HG02642 (cell line): ENCODE measurements around the gene ZC3H7B.

Source experiments
- ATAC-seq: cut with Tn5 transposase; IDR thresholded peaks from one replicate; pipeline ENCODE4 v1.9.1; 2021; ENCODE audit warnings: mild to moderate bottlenecking; ENCODE audit not compliant: unreplicated experiment, poor library complexity

Gene ZC3H7B

DNA sequence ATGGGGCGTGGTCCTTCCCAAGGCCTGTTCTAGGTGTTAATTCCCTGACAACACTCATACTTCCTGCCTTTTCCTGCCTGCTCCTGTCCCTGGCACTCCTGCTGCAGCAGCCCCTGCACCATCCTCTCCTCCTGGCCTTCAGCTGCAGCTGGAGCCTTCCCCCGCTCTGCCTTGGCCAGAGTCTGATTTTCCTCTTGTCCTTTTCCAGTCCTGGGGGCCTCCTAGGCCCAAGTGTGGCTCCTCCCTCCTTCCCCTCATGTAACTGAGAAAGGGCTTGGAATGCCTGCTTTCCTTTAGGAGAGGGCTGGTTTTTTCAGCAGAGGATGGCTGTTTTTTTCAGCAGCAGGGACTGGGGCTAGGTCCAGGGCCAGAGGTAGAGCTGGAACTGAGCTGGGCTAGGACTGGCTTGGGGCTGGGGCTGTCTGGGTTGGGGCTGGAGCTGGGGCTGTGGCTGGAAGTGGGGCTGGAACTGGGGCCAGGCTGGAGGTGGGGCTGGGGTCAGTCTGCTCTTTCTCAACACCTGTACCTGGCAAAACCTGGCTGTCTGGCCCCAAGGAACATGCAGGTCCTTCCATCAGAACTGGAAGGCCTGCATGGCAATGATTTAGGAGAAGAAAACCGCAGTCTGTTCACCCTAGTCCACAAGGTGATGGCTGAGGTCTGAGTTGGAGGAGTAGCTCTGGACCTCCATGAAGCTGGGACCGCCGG is 23.6 kb downstream of the ZC3H7B start:
- ATAC-seq, result no peak

GRCh38 chr22:41327124-41327523 is 25.8 kb downstream of the ZC3H7B start:
- no peak for ATAC-seq

- no peak for ATAC-seq
Observed at GRCh38 chr22:41330169-41330568, 28.8 kb downstream of the ZC3H7B start.

- ATAC-seq, result no peak
Observed at GRCh38 chr22:41332217-41332939, 31.1 kb downstream of the ZC3H7B start.

DNA sequence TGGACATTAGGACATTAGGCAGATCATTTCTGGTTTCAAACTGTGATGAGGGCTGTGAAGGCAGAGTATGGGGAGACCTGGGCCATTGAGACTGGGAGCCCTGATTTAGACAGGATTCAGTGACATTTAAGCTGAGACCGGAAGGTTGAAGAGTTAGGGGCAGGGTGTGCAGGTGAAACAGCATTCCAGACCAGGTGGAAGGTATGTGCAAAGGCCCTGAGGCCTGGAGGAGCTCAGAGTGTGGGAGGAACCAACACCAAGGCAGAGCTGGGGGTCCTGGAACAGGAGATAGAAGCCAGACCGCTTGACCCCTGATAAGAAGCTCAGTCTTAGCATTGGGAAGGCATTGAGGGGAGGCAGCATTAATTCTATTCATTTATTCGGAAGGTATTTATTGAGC is 32.5 kb downstream of the ZC3H7B start:
- ATAC-seq, result no peak

DNA sequence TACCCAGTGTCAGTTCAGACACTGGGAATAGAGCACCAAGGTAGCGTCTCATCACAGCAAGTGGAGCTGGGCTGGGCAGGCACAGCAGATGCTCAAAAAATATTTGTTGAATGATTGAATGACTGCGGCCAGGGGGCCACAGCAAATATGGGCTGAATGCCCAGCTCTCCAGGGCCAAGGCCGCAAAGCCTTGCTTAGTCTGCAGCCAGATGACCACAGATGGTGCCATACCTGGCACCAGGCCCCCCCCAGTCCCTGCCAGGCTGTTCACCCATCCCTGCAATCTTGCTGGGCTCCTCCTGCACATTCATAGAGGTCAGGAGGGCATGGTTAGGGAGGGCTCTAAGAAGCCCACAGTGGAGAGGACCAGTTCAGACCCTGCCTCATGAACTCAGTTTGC is 32.9 kb downstream of the ZC3H7B start:
- no peak for ATAC-seq

GRCh38 chr22:41334951-41335635 is 33.8 kb downstream of the ZC3H7B start:
- ATAC-seq, result no peak

DNA sequence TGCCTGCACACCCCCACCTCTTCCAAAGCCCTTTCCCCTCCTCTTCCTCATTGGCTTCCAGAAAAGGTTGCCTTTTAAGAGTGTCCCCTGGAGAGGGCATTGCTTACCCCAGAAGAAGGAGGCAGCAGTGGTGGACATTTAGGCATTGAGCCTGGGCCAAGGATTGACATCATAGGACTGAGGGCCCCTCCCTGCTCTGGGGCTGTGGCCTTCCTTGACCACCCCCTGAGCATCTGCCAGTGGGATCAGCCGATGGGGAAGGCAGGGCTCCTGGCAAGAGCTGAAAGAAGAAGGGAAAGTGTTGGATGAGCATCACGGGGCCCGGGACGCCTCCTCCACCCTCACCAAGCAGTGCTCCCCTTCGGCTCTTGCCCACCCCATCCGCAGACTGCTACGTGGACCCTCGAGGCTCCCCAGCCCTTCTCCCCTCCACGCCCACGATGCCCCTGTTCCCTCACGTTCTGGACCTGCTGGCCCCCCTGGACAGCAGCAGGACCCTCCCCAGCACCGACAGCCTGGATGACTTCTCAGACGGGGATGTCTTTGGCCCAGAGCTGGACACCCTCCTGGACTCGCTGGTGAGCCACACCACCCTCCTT is 37.4 kb downstream of the ZC3H7B start:
- ATAC-seq, result no peak

DNA sequence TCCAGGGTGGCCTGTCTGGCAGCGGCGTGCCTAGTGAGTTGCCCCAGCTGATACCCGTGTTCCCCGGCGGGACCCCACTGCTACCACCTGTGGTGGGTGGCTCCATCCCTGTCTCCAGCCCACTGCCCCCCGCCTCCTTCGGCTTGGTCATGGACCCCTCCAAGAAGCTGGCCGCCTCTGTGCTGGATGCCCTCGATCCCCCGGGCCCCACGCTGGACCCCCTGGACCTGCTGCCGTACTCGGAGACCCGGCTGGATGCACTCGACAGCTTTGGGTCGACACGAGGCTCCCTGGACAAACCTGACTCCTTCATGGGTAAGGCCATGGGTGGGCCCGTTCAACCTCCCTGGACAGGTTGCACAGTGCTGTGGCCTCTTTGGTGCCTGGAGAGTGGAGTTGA is 38.5 kb downstream of the ZC3H7B start:
- ATAC-seq, result no peak

- no peak for ATAC-seq
Observed at GRCh38 chr22:41340357-41340756, 39.0 kb downstream of the ZC3H7B start.

- no peak for ATAC-seq
Observed at GRCh38 chr22:41341012-41341411, 39.7 kb downstream of the ZC3H7B start.

GRCh38 chr22:41341990-41342389 is 40.7 kb downstream of the ZC3H7B start:
- no peak for ATAC-seq

GRCh38 chr22:41343300-41343699 is 42.0 kb downstream of the ZC3H7B start:
- no peak for ATAC-seq

- no peak for ATAC-seq
Observed at GRCh38 chr22:41343717-41344116, 42.4 kb downstream of the ZC3H7B start.

DNA sequence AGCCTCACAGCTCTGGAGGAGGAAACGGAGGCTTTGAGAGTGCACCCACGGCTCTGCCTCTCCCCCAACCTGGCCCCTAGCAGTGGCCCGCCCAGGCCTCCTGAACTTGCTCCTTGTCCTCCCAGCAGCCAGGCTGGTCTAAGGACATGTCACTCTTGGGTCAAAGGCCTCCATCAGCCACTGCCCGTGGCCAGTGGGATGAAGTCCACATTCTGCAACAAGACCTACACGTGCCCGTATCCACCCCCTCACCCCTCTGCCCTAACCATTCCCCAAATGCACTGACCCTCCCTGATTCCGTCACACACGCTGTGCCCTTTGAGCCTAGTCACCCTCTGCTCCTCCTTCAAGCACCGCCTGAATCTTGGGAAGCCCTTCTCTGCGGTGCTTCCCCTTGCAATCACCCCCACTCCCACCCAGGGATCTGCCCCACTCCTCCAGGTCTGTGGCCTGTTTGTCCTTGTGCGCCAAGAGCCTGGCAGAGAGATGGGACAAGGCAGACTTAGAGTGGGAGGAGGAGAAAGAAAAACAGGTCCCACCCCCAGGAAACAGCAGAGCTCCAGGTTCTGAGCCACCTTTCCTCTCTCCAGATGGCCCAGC is 43.0 kb downstream of the ZC3H7B start:
- no peak for ATAC-seq

DNA sequence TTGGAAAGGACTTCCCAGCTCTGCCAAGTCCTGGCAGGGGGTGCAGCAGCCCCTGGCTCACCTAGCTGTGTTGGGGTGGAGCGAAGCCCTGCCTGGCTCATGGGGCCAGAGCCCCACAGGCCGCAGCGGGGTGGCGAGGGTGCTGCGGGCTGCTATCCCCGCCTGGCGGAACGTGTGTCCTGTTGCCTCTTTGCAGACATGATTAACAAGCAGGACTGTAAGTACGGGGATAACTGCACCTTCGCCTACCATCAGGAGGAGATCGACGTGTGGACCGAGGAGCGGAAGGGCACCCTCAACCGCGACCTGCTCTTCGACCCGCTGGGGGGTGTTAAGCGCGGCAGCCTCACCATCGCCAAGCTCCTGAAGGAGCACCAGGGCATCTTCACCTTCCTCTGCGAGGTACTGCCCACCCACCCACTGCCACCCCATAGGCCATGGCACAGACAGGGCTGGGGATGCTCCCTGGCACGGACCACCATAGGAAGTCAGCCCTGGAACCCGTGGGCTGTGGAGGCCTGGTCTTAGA is 44.5 kb downstream of the ZC3H7B start:
- no peak for ATAC-seq

GRCh38 chr22:41347066-41347859 is 45.9 kb downstream of the ZC3H7B start:
- no peak for ATAC-seq

GRCh38 chr22:41348964-41349484 is 47.7 kb downstream of the ZC3H7B start:
- no peak for ATAC-seq

DNA sequence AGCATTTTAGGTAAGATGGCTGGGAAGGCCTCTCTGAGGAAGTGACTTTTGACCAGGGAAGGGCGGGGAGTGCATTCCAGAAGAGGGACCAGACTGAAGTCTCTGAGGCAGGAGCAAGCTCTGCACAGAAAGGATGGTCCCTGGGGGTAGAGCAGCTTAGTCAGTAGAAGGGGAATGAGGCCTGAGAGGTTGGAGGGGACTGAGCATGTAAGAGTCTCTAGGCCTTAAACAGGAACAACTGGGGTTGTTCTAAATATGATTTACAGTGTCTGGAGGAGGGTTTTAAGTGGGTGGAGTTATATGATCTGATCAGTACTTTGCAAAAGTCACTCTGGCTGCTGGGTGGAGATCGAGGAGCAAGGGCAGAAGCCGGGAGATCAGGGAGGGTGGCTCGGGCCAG is 48.8 kb downstream of the ZC3H7B start:
- ATAC-seq, result no peak
